GM20000 (cell line): Measurements from ENCODE around the gene VAPA.

ENCODE experiments used
- DNase-seq: peaks from one replicate; pipeline ENCODE4 v3.0.0; 2012; ENCODE audit warnings: low spot score
- CTCF ChIP-seq: IDR thresholded peaks from 2 replicates; pipeline ENCODE4 v1.5.1; 2012; ENCODE audit warnings: mild to moderate bottlenecking, control low read depth; ENCODE audit errors: extremely low read depth, missing control alignments

The VAPA gene

GRCh38 chr18:9926977-9927376 lies 13.2 kb downstream of the VAPA start:
- DNase-seq: no peak
- TF ChIP-seq CTCF: no peak

GRCh38 chr18:9927392-9928063 lies 13.7 kb downstream of the VAPA start:
- DNase-seq: no peak

GRCh38 chr18:9928646-9929259 lies 14.9 kb downstream of the VAPA start:
- no peak for DNase-seq
- TF ChIP-seq CTCF: no peak

More at GRCh38 chr18:9927392-9928063, 13.7 kb downstream of the VAPA start:
- TF ChIP-seq CTCF: no peak

- DNase-seq: no peak
- TF ChIP-seq CTCF: no peak
These were observed 16.6 kb downstream of the VAPA start for GRCh38 chr18:9930299-9930884.

- no peak for TF ChIP-seq CTCF
These were observed 17.3 kb downstream of the VAPA start for GRCh38 chr18:9931146-9931545.

GRCh38 chr18:9931678-9932077 lies 17.9 kb downstream of the VAPA start:
- DNase-seq: no peak
- TF ChIP-seq CTCF: no peak

More at GRCh38 chr18:9931146-9931545, 17.3 kb downstream of the VAPA start:
- DNase-seq: no peak

- TF ChIP-seq CTCF: no peak
- no peak for DNase-seq
These were observed 20.0 kb downstream of the VAPA start for GRCh38 chr18:9933865-9934264.
